Mucosa of descending colon (tissue), 3 donors: Measurements from ENCODE around the gene WDR31. TPM values are rescaled to one million over a fixed set of nuclear protein-coding genes. Genes with fewer than 3 reads are reported as not detected.
A peak's percentile ranks its signal among the peaks of the same experiment; 100 is the strongest.

Source experiments
- ATAC-seq: fragments of 200-7000 bp; cut with Tn5 transposase; one replicate; pipeline ENCODE4 v1.9.1; 2020; ENCODE audit warnings: mild to moderate bottlenecking, moderate library complexity
- DNase-seq, 3 donors: peaks; one replicate each; pipeline ENCODE4 v3.0.0-alpha.2; 2020
- H3K36me3 ChIP-seq: fragments of 200-600 bp; one replicate; pipeline ENCODE4 v1.8.0; 2021; ENCODE audit warnings: low read depth, mild to moderate bottlenecking
- H3K4me1 ChIP-seq: fragments of 200-600 bp; one replicate; pipeline ENCODE4 v1.8.0; 2021; ENCODE audit warnings: low read depth, mild to moderate bottlenecking
- H3K4me3 ChIP-seq: fragments of 200-600 bp; one replicate; pipeline ENCODE4 v1.8.0; 2021; ENCODE audit warnings: mild to moderate bottlenecking
- H3K9me3 ChIP-seq: fragments of 200-600 bp; one replicate; pipeline ENCODE4 v1.8.0; 2021; ENCODE audit warnings: mild to moderate bottlenecking
- CTCF ChIP-seq: fragments of 200-600 bp; IDR thresholded peaks from one replicate; pipeline ENCODE4 v1.8.0; 2022; ENCODE audit warnings: antibody characterized with exemption, mild to moderate bottlenecking
- intact Hi-C, 2 donors: fragments of 100-400 bp; cut with DNase I in 1 of 2; cut with micrococcal nuclease in 1 of 2; formaldehyde crosslinking; loops; one replicate each; pipeline versions ENCODE4 v1.11.0 to v1.11.1; 2022; cut with DNase I, micrococcal nuclease
- total RNA-seq, 3 donors: library from RNA; stranded (reverse); fragmentation: NEBNext Ultra II Directional in 2 of 3; extraction: Animal tissue kit (Norgen Biotek cat#: 25700) in 2 of 3; gene quantifications; one replicate each; pipeline versions ENCODE4 v1.2.1 to v1.2.4, GENCODE V29; 2021 to 2023
- donor health status: DM: no; HTN: no; CAD: no; lungs with moderate emphysema.
- donor health status: DM: no; HTN: no; CAD: no.
- donor health status: DM: no; HTN: yes; CAD: no.

WDR31 gene
- total RNA-seq, 3 donors from 2014 or later: 2.6 to 4.6 (median 3.3) TPM

DNA sequence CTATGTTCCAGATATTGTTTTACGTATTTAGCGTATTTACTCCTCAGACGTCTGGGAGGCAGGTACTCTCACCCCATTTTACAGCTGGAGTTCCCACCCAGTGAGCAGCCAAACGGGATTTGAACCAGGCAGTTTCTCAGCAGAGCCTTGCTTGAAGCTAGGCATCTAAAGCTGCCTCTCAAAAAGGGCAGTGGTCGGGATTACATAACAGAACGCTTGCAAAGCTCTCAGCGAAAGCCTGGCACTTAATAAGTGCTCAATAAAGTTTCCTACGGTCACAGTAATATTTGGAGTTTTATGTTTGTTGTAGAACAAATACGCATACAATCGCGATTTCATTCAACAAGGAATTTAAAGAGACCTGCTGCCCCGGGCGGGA lies 9.0 kb upstream of the WDR31 start:
- TF ChIP-seq CTCF: no peak
- Histone ChIP-seq H3K4me1 (peaks cover 21% of the 10 kb centered on the region), H3K36me3 (no peaks in the 10 kb centered on the region), H3K4me3 (no peak overlapping the region), H3K9me3 (no peaks in the 10 kb centered on the region)
- no peak for DNase-seq
- ATAC-seq: no peak
- intact Hi-C loops: no loop called here

DNA sequence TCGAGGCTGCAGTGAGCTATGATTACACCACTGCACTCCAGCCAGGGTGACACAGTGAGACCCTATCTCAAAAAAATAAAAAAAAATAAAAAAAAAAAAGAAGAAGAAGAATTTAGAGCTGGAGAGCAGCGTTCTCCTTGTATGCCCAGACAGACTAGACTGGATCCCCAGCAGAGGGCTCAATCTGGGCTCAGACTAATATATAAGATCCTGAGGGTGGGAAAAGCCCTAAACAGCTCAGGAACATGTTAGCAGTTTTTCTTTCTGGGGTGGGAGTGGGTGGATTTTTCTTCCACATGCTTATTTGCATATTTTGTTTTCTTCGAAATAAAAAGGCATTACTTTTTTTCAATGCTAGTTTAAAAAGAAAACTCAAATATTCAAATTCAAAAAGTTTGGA lies 8.4 kb upstream of the WDR31 start:
- H3K4me3 ChIP-seq: no peak overlapping the region
- intact Hi-C loops: no loop called here
- no peaks in the 10 kb centered on the region for H3K9me3 ChIP-seq
- H3K4me1 ChIP-seq: peaks cover 21% of the 10 kb centered on the region
- no peaks in the 10 kb centered on the region for H3K36me3 ChIP-seq
- no peak for DNase-seq
- no peak for TF ChIP-seq CTCF
- ATAC-seq: no peak

DNA sequence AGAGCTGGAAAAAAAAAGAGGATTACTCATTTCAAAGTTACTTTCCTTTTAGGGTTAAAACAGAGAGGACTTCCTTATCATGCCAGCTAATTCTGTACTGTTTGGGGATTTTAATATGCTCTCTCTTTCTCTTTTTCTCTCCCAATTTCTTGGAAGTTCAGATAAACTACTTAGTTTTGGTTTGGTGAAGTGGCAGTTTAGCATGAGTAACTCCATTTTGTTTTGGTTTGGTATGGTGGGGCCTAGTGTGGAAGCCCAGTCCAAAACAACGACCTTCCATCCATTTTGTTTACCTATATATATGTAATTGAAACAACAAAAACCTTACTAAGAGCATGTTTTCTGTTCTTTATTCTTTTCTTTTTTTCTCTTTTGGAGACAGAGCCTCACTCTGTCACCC lies 5.6 kb upstream of the WDR31 start:
- Histone ChIP-seq H3K36me3 (no peaks in the 10 kb centered on the region), H3K9me3 (no peaks in the 10 kb centered on the region), H3K4me1 (peaks cover 21% of the 10 kb centered on the region), H3K4me3 (no peak overlapping the region)
- no peak for TF ChIP-seq CTCF
- ATAC-seq: no peak
- intact Hi-C loops: no loop called here
- DNase-seq: no peak

- intact Hi-C loops: no loop called here
- ATAC-seq: peak; percentile 20
- DNase-seq: peak in 1 of 3 donors; percentile 32
- H3K9me3 ChIP-seq: no peaks in the 10 kb centered on the region
- no peaks in the 10 kb centered on the region for H3K36me3 ChIP-seq
- H3K4me3 ChIP-seq: no peak overlapping the region
- peaks cover 20% of the 10 kb centered on the region for H3K4me1 ChIP-seq
- TF ChIP-seq CTCF: no peak
Measured at GRCh38 chr9:113345190-113345589, 5.1 kb upstream of the WDR31 start.

GRCh38 chr9:113343732-113344231 lies 3.7 kb upstream of the WDR31 start:
- no peaks in the 10 kb centered on the region for H3K9me3 ChIP-seq
- H3K4me1 ChIP-seq: peaks cover 22% of the 10 kb centered on the region
- DNase-seq (peak; percentile 57 to 90 (median 66)), ATAC-seq (peak; percentile 61)
- no peaks in the 10 kb centered on the region for H3K36me3 ChIP-seq
- TF ChIP-seq CTCF: no peak
- H3K4me3 ChIP-seq: no peak overlapping the region
- intact Hi-C loops: no loop called here
